T follicular helper cell (primary cell): ENCODE measurements around the gene FRMD3.

Experiments
- DNase-seq: peaks from one replicate; pipeline ENCODE4 v3.0.0-alpha.2; 2020; ENCODE audit warnings: low read depth

Gene FRMD3

DNA sequence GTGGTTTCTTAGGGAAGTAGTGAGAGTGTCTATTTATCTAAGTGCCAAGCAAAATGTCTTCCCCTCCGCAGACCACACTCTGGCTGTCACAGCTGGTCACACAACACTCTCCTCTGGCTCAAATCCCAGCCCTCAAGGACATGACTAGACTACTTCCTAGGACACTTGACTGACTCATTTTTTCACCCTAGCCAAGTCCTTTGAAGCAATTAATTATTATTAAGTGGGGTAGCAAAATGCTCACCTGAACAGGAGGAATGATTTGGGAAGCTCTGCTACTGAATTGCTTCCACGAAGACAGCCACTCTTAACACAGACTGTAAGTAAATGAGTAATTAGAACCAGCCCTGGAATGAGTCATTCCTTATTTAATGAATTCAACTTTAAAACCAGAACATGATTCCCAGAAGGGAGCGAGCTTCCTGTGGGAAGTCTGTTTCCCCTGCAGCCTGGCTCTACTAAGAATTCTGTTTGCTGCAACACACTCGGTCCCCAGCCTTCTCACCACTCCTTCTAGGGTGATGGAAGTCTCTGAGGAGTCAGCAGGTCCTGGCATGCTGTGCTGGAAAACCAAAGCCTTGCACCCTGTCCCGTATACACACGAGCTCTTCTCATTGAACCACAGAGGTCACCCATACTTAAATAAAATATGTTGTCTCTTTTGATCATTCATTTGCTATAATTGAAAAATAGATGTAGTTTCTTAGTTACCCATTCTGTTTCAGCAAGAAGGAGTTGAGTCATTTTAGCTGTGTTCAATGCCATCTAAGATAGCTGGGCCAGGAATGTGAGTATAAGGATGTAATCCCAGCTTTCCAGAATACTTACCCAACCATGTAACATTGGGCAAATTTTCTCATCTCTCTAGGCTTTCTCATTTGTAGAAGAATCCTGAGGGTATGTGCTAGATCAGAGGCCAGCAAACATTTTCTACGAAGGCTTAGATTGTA is 256.6 kb downstream of the FRMD3 start:
- no peak for DNase-seq

- no peak for DNase-seq
Observed at GRCh38 chr9:83280790-83281189, 257.4 kb downstream of the FRMD3 start.

DNA sequence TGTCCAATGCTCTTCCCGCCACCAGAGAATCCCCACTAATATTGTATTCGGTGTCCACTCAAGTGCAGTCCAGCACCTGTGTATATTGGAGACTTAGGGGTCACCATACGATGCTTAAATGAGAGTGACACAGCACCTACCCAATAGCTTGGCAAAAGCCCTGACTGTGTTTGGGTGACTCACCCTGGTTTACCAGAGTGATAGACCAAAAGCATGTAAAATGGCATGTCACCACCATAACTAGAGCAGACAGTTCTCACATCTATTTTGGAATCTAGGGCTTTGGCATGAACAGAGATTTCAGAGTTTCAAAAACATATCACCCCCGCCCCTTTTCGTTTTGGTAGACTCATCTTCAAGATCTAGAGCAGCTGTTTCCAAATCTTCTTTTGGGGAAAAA is 257.9 kb downstream of the FRMD3 start:
- no peak for DNase-seq

GRCh38 chr9:83274787-83275186 is 263.4 kb downstream of the FRMD3 start:
- DNase-seq: no peak

DNA sequence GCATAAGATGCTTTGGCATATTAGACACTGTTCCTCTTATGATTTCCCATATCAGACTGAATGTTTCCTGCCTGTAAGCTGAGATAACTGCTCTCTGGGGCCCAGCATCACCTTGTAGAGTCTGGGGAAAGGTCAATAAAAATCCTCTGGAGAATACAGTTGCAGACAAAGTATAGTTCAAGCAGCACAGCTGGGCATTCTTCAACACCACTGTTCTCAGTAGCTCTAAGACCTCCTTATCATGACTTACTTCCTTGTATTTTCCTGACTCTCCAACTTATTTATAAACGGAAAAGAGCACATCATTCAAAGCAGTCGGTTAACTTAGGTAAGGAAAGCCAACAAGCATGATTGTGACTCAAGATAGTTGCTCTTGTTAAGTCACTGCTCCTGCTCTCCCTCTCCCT is 266.5 kb downstream of the FRMD3 start:
- DNase-seq: no peak

GRCh38 chr9:83270116-83270515 is 268.1 kb downstream of the FRMD3 start:
- DNase-seq: no peak

GRCh38 chr9:83267741-83268140 is 270.5 kb downstream of the FRMD3 start:
- no peak for DNase-seq

- DNase-seq: no peak
Observed at GRCh38 chr9:83266666-83267496, 271.3 kb downstream of the FRMD3 start.

- no peak for DNase-seq
Observed at GRCh38 chr9:83266331-83266665, 271.9 kb downstream of the FRMD3 start.

DNA sequence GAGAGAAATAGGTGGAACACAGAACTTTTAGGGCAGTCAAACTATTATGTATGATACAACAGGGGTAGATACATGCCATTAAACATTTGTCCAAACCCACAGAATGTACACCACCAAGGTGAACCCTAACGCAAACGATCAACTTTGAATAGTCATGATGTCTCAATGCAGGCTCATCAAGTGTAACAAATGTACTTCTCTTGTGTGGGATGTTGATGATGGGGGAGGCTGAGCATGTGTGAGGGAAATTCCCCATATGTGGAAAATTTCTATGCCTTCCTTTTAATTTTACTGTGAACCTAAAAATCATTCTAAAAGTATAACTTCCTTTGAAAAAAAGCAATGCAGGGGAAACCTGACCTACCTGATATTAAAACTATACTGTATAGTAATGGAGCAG is 273.9 kb downstream of the FRMD3 start:
- DNase-seq: no peak

GRCh38 chr9:83259558-83259957 is 278.6 kb downstream of the FRMD3 start:
- no peak for DNase-seq

DNA sequence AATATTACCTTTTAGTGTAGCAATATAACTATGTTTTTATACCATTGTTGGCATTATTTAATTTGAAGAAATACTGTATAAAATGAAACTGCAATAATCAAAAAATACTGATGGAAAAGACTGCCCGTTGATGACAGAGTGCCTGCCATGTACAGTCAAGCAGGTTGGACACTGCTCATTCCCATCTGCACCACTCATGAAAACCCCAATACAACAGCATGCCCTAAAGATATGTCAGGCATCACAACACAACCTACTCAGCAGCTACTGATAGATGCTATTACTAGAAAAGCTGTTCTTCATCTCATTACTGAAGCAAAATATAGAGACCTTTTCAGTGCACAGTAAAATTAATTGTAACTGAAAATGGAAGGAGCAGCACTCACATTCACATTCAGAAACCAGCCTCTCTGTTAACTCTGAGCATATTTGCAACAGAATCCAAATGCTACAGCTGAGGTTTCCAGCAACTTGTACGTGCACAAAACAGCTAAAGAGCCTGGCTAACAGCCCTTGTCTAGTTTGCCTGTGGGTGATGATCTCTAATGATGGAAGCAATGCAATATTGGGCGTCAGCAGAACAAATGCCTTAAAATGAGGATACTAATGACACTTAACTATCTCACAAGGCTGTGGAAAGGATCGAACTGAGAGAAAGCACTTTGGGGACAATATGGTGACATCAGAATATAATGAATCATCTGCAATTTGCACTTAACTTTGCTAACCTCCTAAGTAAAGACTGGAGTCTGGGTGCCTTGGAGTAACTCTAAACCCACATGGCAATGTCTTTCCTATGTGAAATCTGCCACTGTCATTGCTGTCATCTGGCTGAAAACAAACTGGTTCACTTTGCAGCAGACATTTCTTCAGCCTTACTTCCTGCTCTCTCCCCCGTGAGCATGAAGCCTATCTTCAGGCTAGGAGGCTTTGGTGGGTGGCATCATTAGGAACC is 280.0 kb downstream of the FRMD3 start:
- no peak for DNase-seq

DNA sequence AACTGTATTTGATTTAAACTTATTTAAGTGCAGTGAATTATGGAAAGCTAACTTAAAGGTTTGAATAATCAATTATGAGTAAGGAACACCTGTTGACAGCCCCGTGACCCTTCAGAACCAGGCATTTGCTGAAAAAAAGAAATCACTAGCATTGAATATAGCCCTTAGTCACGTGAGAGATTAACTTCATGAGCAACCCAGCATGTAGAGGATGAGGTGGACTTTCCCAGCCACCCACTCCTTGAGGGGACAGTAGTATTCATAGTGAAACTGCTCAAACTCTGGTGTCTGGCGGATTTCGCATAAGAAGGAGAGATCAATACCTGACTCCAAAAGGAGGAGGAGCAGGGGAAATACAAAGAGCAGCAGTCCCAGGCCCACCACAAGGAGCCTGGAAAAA is 290.5 kb downstream of the FRMD3 start:
- no peak for DNase-seq

- DNase-seq: no peak
Observed at GRCh38 chr9:83245979-83246659, 292.1 kb downstream of the FRMD3 start.

DNA sequence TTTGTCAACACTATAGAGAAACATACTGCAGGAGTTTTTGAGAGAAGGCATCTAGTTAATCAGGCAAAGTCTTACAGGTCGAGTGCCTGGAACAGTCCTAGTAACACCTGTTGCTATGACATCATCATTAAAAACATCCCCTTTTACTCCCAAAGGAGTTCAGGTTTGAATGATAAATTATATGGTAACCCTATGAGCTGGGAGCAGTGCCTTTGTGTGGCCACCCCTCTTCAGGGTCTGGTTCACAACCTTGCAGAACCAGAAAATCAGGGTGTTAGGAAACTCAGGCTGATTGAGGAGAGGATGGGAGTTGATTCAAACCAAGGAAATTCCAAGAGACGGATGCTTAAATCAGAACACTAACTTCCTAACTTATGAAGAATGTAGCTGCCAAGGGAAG is 296.1 kb downstream of the FRMD3 start:
- no peak for DNase-seq

DNA sequence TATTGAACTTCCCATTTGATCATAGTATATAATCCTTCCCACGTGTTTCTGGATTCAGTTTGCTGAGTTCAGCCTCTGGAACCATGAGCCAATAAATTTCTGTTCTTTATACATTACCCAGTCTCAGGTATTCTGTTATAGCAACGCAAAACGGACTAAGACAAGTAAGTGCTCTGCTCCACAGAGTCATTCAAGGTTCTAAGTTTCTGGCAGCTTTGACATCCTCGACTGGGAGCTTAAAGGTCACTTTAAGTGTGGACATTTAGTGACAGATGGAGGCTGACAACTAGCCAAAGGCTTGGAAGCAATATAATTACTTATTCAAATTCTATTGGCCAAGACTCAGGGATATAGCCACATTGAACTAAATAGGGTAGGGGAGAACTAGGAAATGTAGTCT is 297.5 kb downstream of the FRMD3 start:
- DNase-seq: no peak

DNA sequence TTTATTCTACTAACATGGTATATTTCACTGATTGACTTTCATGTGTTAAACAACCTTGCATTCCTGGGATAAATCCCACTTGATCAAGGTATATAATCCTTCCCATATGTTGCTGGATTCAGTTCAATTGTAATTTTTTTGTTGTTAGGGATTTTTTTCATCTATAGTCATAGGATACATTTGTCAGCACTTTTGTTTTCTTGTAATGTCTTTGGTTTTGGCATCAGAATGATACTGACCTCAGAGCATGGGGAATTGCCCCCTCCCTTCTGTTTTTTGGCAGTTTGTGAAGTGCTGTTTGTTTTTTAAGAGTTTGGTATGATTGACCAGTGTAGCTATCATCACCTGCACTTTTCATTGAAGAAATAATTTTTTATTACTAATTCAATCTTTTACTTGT is 298.5 kb downstream of the FRMD3 start:
- no peak for DNase-seq

- no peak for DNase-seq
Observed at GRCh38 chr9:83238871-83239640, 299.1 kb downstream of the FRMD3 start.

DNA sequence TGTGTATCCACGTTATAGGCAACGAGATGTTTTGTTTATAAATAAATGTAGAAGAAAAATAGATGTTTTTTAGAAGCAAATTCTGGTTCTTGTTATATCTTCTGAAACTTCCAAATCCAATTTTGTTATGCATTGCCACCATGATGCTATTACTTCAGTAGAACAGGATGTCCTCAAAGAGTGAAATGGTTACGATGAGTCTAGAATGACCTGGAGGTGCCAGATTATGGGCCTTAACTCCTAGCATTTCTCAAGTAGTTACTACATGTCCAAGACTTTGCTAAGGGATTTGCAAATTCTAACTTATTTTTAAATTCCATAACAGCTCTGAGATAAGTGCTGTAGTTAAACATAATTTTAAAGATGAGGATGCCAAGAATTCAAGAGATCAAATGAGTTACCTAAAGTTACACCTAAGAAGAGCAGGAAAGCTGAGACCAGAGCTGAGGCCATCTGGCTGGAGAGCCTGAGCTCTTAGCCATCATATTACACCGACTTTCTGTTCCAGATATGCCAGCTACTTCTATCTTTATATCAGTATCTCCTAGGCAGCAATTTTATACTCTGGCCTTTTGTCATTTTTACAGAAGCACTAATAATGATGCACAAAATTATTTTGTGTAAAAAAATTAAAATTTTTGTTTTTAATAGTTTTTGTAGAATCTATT is 302.0 kb downstream of the FRMD3 start:
- no peak for DNase-seq

DNA sequence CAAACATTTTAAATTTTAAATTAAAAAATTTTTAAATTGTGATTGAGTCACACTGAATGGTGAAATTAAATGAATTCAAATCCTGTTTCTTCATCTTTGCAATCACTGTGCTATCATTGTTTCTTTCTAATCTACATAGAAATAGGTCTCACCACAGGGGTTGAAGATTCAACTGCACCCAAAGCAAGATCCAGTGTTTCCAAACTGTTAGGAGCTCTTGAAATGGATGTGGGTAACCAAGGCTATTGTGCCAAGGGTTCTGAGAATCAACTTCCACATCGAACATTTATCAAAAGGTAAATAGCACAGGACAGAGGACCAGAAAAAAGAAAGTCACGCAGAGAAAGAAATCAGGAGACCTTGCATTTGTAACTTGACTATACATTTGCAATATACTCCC is 302.7 kb downstream of the FRMD3 start:
- no peak for DNase-seq
